ENCODE measurements around the gene SLC39A6. TPM values are rescaled to one million over a fixed set of nuclear protein-coding genes. Genes with fewer than 3 reads are reported as not detected.

SLC39A6 gene
- polyA plus RNA-seq, 2 of the 4 experiments (the other 2 are of a cell fraction), result 49.1 to 68.0 TPM

GRCh38 chr18:36167692-36168218 lies 38.6 kb upstream of the SLC39A6 start:
- POLR2A ChIA-PET, result no interaction called here
- Histone ChIP-seq H3K9me3 (no peaks in the 10 kb centered on the region), H3K4me3 (no peak overlapping the region), H3K4me2 (no peak overlapping the region), H3K27ac (no peak overlapping the region), H3K4me1 (no peaks in the 10 kb centered on the region)
- FAIRE-seq (no peak), DNase-seq (ENCODE audit: low read depth in 1 of 2, low spot score in 1 of 2) (no peak), ATAC-seq (no peak)
- CTCF ChIA-PET, result no interaction called here
- TF ChIP-seq EHF (CRISPR knock-in tag; IDR thresholded peaks at IDR 0.05) (no peak), POLR2A (IDR thresholded peaks at IDR 0.05; ENCODE audit: low read length) (no peak), HMGXB4 (CRISPR knock-in tag; IDR thresholded peaks at IDR 0.05; ENCODE audit: borderline replicate concordance) (no peak), FOSL2 (IDR thresholded peaks at IDR 0.05) (no peak), FOSL2 (CRISPR knock-in tag; IDR thresholded peaks at IDR 0.05) (no peak), ZNF302 (CRISPR knock-in tag; IDR thresholded peaks at IDR 0.05) (no peak), HOXA7 (CRISPR knock-in tag; IDR thresholded peaks at IDR 0.05) (no peak), SREBF2 (IDR thresholded peaks at IDR 0.05) (no peak), KDM5A (IDR thresholded peaks at IDR 0.05) (no peak), FOXS1 (CRISPR knock-in tag; IDR thresholded peaks at IDR 0.05) (no peak), ELK1 (IDR thresholded peaks at IDR 0.05; ENCODE audit: low read depth, low read length) (no peak), E2F6 (IDR thresholded peaks at IDR 0.05; ENCODE audit: borderline replicate concordance, low read depth) (no peak), CBX2 (IDR thresholded peaks at IDR 0.05; ENCODE audit: borderline replicate concordance, low read depth) (no peak)
- 100% methylated on average over 2 of the region's 3 CpGs for WGBS (ENCODE audit: missing lambda C conversion rate)

- CTCF ChIA-PET, result no interaction called here
- Histone ChIP-seq H3K9me3 (no peaks in the 10 kb centered on the region), H3K4me3 (no peak overlapping the region), H3K27ac (no peak overlapping the region), H3K4me2 (no peak overlapping the region), H3K4me1 (no peaks in the 10 kb centered on the region)
- no peak for FAIRE-seq
- ATAC-seq, result no peak
- 90% methylated on average over 1 of the region's 1 CpG for WGBS (ENCODE audit: missing lambda C conversion rate)
- TF ChIP-seq GATA3 (IDR thresholded peaks at IDR 0.05; ENCODE audit: borderline replicate concordance) (no peak), CBX8 (IDR thresholded peaks at IDR 0.05) (no peak), RARB (CRISPR knock-in tag; IDR thresholded peaks at IDR 0.05) (no peak), BCL3 (IDR thresholded peaks at IDR 0.05) (no peak), HOXB5 (CRISPR knock-in tag; IDR thresholded peaks at IDR 0.05) (no peak), RNF2 (IDR thresholded peaks at IDR 0.05; ENCODE audit: borderline replicate concordance, low read depth) (no peak), ESRRA (IDR thresholded peaks at IDR 0.05; ENCODE audit: borderline replicate concordance, low read length) (no peak), RFX5 (IDR thresholded peaks at IDR 0.05) (no peak), MAZ (IDR thresholded peaks at IDR 0.05; ENCODE audit: borderline replicate concordance, low read depth, low read length) (no peak), HOXA7 (CRISPR knock-in tag; IDR thresholded peaks at IDR 0.05) (no peak), USF2 (IDR thresholded peaks at IDR 0.05) (no peak)
- DNase-seq (ENCODE audit: low read depth in 1 of 2, low spot score in 1 of 2), result no peak
- POLR2A ChIA-PET, result interaction anchor here (0.7 kb wide), 1 partner anchor 1183 kb away, joined by 3 read pairs; no protein-coding TSS in a partner anchor
These were observed 33.8 kb upstream of the SLC39A6 start for GRCh38 chr18:36162981-36163380.

Measured in A549 (cell line).